ENCODE measurements around the gene CAMK1. TPM values are rescaled to one million over a fixed set of nuclear protein-coding genes. Genes with fewer than 3 reads are reported as not detected.

Gene CAMK1
- total and polyA plus RNA-seq, 9 of the 15 experiments (the other 6 are each of a cell fraction or from before 2014, with no cell fraction given) = 0.23 to 10.7 (median 6.0) TPM

DNA sequence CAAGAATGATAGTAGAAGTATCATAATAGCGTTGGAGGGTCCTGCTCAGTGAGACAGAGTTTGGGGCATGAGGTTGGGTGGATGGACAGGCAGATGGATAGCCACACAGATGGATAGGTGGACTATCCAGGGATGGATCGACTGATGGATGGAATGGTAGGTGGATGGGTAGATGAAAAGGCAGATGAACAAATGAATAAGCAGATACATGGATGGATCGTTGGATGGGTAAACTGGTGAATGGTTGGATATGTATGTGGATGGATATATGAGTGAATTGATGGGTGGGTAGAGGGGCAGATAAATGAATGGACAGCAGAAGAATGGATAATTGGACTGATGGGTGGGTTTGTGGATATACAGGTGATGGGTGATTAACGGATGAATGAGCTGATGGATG is 56.6 kb downstream of the CAMK1 start:
- H3K9me1 ChIP-seq (ENCODE audit: control insufficient read depth, insufficient read depth, low read length) = no peaks in the 10 kb centered on the region
- DNase-seq (ENCODE audit: extremely low read depth in 1 of 4, low spot score in 3 of 4) (no peak), FAIRE-seq (no peak), ATAC-seq (no peak)
- no peak overlapping the region for H3K9ac ChIP-seq (ENCODE audit: insufficient read depth in 1 of 2, low read depth in 2 of 2, low read length in 2 of 2)
- ChIA-PET CTCF (ENCODE audit: low intra/inter-chr PET ratio) (no interaction called here), POLR2A (interaction anchor here (1.0 to 1.2 kb wide), 2 partner anchors 19 to 55 kb away, joined by 3 read pairs; partner anchors contain the start of gene BRPF1)
- H3K4me2 ChIP-seq (ENCODE audit: insufficient read depth, low read length) = no peak overlapping the region
- in situ Hi-C loops (cut with MboI) (no loop called here), intact Hi-C loops (cut with micrococcal nuclease) (loop anchor here (10.0 kb wide), 2 partner anchors 128 to 358 kb away; no protein-coding TSS in a partner anchor)
- H3K27me3 ChIP-seq (ENCODE audit: control insufficient read depth in 2 of 2, insufficient read depth in 2 of 2, low read length in 2 of 2) = peaks cover 32 to 38% of the 10 kb centered on the region in 2 experiments
- TF ChIP-seq MCM3 (IDR thresholded peaks at IDR 0.05) (0 out of 2 replicates have a peak, but pooled peaks have one; percentile 33), EHMT2 (IDR thresholded peaks at IDR 0.05) (0 out of 2 replicates have a peak, but pooled peaks have one; percentile 18)
- TF ChIP-seq, protein P1, sequence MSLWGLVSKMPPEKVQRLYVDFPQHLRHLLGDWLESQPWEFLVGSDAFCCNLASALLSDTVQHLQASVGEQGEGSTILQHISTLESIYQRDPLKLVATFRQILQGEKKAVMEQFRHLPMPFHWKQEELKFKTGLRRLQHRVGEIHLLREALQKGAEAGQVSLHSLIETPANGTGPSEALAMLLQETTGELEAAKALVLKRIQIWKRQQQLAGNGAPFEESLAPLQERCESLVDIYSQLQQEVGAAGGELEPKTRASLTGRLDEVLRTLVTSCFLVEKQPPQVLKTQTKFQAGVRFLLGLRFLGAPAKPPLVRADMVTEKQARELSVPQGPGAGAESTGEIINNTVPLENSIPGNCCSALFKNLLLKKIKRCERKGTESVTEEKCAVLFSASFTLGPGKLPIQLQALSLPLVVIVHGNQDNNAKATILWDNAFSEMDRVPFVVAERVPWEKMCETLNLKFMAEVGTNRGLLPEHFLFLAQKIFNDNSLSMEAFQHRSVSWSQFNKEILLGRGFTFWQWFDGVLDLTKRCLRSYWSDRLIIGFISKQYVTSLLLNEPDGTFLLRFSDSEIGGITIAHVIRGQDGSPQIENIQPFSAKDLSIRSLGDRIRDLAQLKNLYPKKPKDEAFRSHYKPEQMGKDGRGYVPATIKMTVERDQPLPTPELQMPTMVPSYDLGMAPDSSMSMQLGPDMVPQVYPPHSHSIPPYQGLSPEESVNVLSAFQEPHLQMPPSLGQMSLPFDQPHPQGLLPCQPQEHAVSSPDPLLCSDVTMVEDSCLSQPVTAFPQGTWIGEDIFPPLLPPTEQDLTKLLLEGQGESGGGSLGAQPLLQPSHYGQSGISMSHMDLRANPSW (CRISPR knock-in tag; IDR thresholded peaks at IDR 0.05) = no peak
- WGBS (ENCODE audit: insufficient coverage, low coverage, missing lambda C conversion rate) = 2% methylated on average over 4 of the region's 4 CpGs
- H3K4me3 ChIP-seq = no peak overlapping the region
- no peaks in the 10 kb centered on the region for H3K36me3 ChIP-seq (ENCODE audit: control insufficient read depth, insufficient read depth, low read length)
- H2AFZ ChIP-seq (ENCODE audit: low read depth, low read length) = no peak overlapping the region
- no TSS peak for BruUV-seq (replicated peaks)
- no peaks in the 10 kb centered on the region for H3K9me3 ChIP-seq (replicated peaks; ENCODE audit: control insufficient read depth, insufficient read depth, low read depth, low read length)
- peaks cover 5 to 10% of the 10 kb centered on the region in 2 experiments; a peak in 4 of 5 replicates for H3K4me1 ChIP-seq (replicated peaks in 1 of 2; ENCODE audit: control insufficient read depth in 2 of 2, insufficient read depth in 2 of 2, low read length in 2 of 2)
- H4K20me1 ChIP-seq (replicated peaks; ENCODE audit: control insufficient read depth, insufficient read depth, low read length) = no peaks in the 10 kb centered on the region
- H3K79me2 ChIP-seq (ENCODE audit: control insufficient read depth, insufficient read depth, low read length) = no peaks in the 10 kb centered on the region
- H3K27ac ChIP-seq (ENCODE audit: extremely low read depth, low read depth, low read length) = no peak overlapping the region
